Endothelial cell of coronary artery (primary cell): ENCODE data around the gene PDE6D. TPM values are rescaled to one million over a fixed set of nuclear protein-coding genes. Genes with fewer than 3 reads are reported as not detected.

Experiments used
- total RNA-seq: library from RNA; depleted of rRNA; stranded (reverse); fragments of >200 nt; gene quantifications from 2 replicates; pipeline ENCODE4 v1.2.3, GENCODE V29; 2014

The PDE6D gene
- total RNA-seq, result 14.5 and 14.8 TPM in 2 replicates

GRCh38 chr2:231780909-231781797, at the start of gene PDE6D:
PDE6D (minus strand) TSS chr2:231781282; CDS start chr2:231781114, 168 bp downstream.

GRCh38 chr2:231786177-231786916, 5.3 kb upstream of the PDE6D start, which contains the start of gene COPS7B:
COPS7B (plus strand) TSS chr2:231786445; CDS start chr2:231788571, 2,126 bp downstream.

GRCh38 chr2:231707927-231708772, 72.9 kb downstream of the PDE6D start, which contains the start of gene PTMA:
PTMA (plus strand) TSS chr2:231708525; CDS start chr2:231708707, 182 bp downstream.

Other genes with a start within 250 kb of the PDE6D start
- not detected in 2 replicates for gene TEX44, start 188.4 kb downstream of the PDE6D start, total RNA-seq
- gene PTMA, start 72.8 kb downstream of the PDE6D start, total RNA-seq, result 1,067 and 1,251 TPM in 2 replicates
- gene COPS7B, start 5.2 kb upstream of the PDE6D start, total RNA-seq, result 14.9 and 18.4 TPM in 2 replicates
- gene NPPC, start 145.1 kb upstream of the PDE6D start, total RNA-seq, result not detected in 2 replicates
- gene DIS3L2, start 180.4 kb upstream of the PDE6D start, total RNA-seq, result 19.7 and 21.6 TPM in 2 replicates